ENCODE measurements around the gene ARHGEF16. TPM values are rescaled to one million over a fixed set of nuclear protein-coding genes. Genes with fewer than 3 reads are reported as not detected.
A peak's percentile ranks its signal among the peaks of the same experiment; 100 is the strongest.

Gene ARHGEF16
- total RNA-seq, 1 donor from 2014 or later, result 21.6 TPM

- FAIRE-seq (no peak), DNase-seq (ENCODE audit: low read depth) (no peak)
- Histone ChIP-seq H3K4me3 (ENCODE audit: low read depth, low read length) (no peak overlapping the region), H3K27me3 (ENCODE audit: control insufficient read depth, insufficient read depth, low read length) (no peaks in the 10 kb centered on the region), H3K36me3 (ENCODE audit: control insufficient read depth, insufficient read depth, low read length) (no peaks in the 10 kb centered on the region)
- TF ChIP-seq CTCF (IDR thresholded peaks at IDR 0.05; ENCODE audit: insufficient read depth, low read length, severe bottlenecking), result no peak
Observed at GRCh38 chr1:3457910-3458883, 3.7 kb downstream of the ARHGEF16 start.

GRCh38 chr1:3459051-3459908 is 4.8 kb downstream of the ARHGEF16 start:
- DNase-seq (ENCODE audit: low read depth) (no peak), FAIRE-seq (no peak)
- Histone ChIP-seq H3K36me3 (ENCODE audit: control insufficient read depth, insufficient read depth, low read length) (peaks cover 2% of the 10 kb centered on the region), H3K27me3 (ENCODE audit: control insufficient read depth, insufficient read depth, low read length) (no peaks in the 10 kb centered on the region), H3K4me3 (ENCODE audit: low read depth, low read length) (no peak overlapping the region)
- TF ChIP-seq CTCF (IDR thresholded peaks at IDR 0.05; ENCODE audit: insufficient read depth, low read length, severe bottlenecking), result no peak

- FAIRE-seq (no peak), DNase-seq (ENCODE audit: low read depth) (peak; percentile 34)
- no peaks in the 10 kb centered on the region for H3K27me3 ChIP-seq (ENCODE audit: control insufficient read depth, insufficient read depth, low read length)
- no peak for TF ChIP-seq CTCF (IDR thresholded peaks at IDR 0.05; ENCODE audit: insufficient read depth, low read length, severe bottlenecking)
- no peak overlapping the region for H3K4me3 ChIP-seq (ENCODE audit: low read depth, low read length)
- H3K36me3 ChIP-seq (ENCODE audit: control insufficient read depth, insufficient read depth, low read length), result peaks cover 2% of the 10 kb centered on the region
Observed at GRCh38 chr1:3459940-3460671, 5.6 kb downstream of the ARHGEF16 start.

GRCh38 chr1:3460672-3461131 is 6.2 kb downstream of the ARHGEF16 start:
- peaks cover 2% of the 10 kb centered on the region for H3K36me3 ChIP-seq (ENCODE audit: control insufficient read depth, insufficient read depth, low read length)
- no peak overlapping the region for H3K4me3 ChIP-seq (ENCODE audit: low read depth, low read length)
- DNase-seq (ENCODE audit: low read depth), result peak; percentile 33
- H3K27me3 ChIP-seq (ENCODE audit: control insufficient read depth, insufficient read depth, low read length), result no peaks in the 10 kb centered on the region
- no peak for FAIRE-seq
- TF ChIP-seq CTCF (IDR thresholded peaks at IDR 0.05; ENCODE audit: insufficient read depth, low read length, severe bottlenecking), result no peak

- peaks cover 2% of the 10 kb centered on the region for H3K36me3 ChIP-seq (ENCODE audit: control insufficient read depth, insufficient read depth, low read length)
- no peak for DNase-seq (ENCODE audit: low read depth)
- no peaks in the 10 kb centered on the region for H3K27me3 ChIP-seq (ENCODE audit: control insufficient read depth, insufficient read depth, low read length)
- no peak for TF ChIP-seq CTCF (IDR thresholded peaks at IDR 0.05; ENCODE audit: insufficient read depth, low read length, severe bottlenecking)
- H3K4me3 ChIP-seq (ENCODE audit: low read depth, low read length), result no peak overlapping the region
- FAIRE-seq, result no peak
Observed at GRCh38 chr1:3461238-3461933, 6.9 kb downstream of the ARHGEF16 start.
